ENCODE results near the gene DCDC2B. TPM values are rescaled to one million over a fixed set of nuclear protein-coding genes. Genes with fewer than 3 reads are reported as not detected.
A peak's percentile ranks its signal among the peaks of the same experiment; 100 is the strongest.

The DCDC2B gene
- total RNA-seq, 4 donors from 2014 or later, result not detected

DNA sequence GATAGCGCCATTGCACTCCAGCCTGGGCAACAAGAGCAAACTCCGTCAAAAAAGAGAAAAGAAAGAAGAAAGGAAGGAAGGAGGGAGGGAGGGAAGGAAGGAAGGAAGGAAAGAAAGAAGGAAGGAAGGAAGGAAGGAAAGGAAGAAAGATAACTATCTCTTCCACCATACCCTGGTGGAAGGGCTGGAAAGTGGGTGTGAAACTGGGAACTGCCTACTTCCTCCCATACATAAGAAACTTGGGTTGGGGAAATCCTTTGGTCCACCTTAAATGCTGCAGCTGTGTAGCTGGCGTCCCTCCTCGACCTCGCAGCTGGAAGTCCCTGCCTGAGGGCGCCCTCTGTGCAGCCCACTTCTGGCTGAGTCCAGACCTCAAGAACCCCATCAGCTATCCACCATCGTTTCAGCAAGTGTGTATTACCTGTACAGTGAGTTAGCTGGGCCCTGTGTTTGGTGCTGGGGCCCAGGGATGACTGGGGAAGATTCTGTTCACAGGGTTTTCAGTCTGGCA lies 33.5 kb downstream of the DCDC2B start:
- TF ChIP-seq EP300 (IDR thresholded peaks at IDR 0.05; ENCODE audit: low read depth), result no peak
- no peak for TF ChIP-seq POLR2AphosphoS5 (IDR thresholded peaks at IDR 0.05)
- no peak for TF ChIP-seq POLR2A (IDR thresholded peaks at IDR 0.05)
- TF ChIP-seq, protein P1, sequence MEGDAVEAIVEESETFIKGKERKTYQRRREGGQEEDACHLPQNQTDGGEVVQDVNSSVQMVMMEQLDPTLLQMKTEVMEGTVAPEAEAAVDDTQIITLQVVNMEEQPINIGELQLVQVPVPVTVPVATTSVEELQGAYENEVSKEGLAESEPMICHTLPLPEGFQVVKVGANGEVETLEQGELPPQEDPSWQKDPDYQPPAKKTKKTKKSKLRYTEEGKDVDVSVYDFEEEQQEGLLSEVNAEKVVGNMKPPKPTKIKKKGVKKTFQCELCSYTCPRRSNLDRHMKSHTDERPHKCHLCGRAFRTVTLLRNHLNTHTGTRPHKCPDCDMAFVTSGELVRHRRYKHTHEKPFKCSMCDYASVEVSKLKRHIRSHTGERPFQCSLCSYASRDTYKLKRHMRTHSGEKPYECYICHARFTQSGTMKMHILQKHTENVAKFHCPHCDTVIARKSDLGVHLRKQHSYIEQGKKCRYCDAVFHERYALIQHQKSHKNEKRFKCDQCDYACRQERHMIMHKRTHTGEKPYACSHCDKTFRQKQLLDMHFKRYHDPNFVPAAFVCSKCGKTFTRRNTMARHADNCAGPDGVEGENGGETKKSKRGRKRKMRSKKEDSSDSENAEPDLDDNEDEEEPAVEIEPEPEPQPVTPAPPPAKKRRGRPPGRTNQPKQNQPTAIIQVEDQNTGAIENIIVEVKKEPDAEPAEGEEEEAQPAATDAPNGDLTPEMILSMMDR (IDR thresholded peaks at IDR 0.05), result no peak
- peak; percentile 48 for DNase-seq
- 30 to 95% methylated on average over 2 to 7 of the region's 7 CpGs for WGBS, 2 donors (ENCODE audit: low coverage in 1 of 2)
- Histone ChIP-seq H3K36me3 (no peaks in the 10 kb centered on the region), H3K4me1 (peaks cover 4 to 38% (median 18%) of the 10 kb centered on the region in 4 donors), H3K27me3 (no peaks in the 10 kb centered on the region), H3K27ac (peak overlapping the region in 3 of 4 donors; percentile 29 to 89 (median 82)), H3K4me3 (no peak overlapping the region), H3K9me3 (no peaks in the 10 kb centered on the region)
- in situ Hi-C loops (cut with MboI; ENCODE audit: low pct_ligation_motif_present in 1 of 4, low pct_unique_long_range_greater_than_20kb in 1 of 4, low sequenced_read_pairs in 3 of 4), result no loop called here
- intact Hi-C loops (cut with DNase I; ENCODE audit: low total_unique reads), result loop anchor here (5.0 kb wide), 1 partner anchor 50 kb away; the partner anchor contains the start of gene HDAC1

DNA sequence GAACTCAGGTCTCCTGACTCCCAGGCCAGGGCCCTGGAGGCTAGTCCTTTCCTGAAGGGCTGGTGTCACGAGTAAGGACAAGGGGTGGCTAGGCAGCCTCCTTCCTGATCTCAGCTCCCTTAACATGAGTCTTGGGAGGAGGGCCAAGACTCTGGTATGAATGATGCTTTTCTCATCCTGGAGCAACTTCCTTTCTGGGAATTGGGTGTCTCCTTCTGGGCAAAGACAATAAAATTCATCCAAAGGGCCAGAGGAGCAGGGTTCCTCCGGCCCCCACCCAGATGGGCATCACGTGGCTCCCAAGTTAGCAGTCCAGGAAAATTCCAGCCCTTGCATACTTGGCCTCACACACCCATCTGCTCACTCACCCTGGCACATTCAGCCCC lies 38.0 kb downstream of the DCDC2B start, which contains the start of gene FAM167B:
Gene FAM167B, plus strand, starts transcription at position 335 of the 386 bp plus-strand sequence. CDS start 200 bp downstream, outside the sequence.
- H3K9me3 ChIP-seq, result no peaks in the 10 kb centered on the region
- DNase-seq, result peak; percentile 12
- H3K27ac ChIP-seq, result peak within 1 kb of the TSS; percentile 45 to 66 (median 60)
- WGBS, 2 donors (ENCODE audit: low coverage in 1 of 2), result 53% methylated on average over 3 of the region's 3 CpGs; no CpG with 5 or more reads in 1 of the 2 donors
- no peaks in the 10 kb centered on the region for H3K27me3 ChIP-seq
- in situ Hi-C loops (cut with MboI; ENCODE audit: low pct_ligation_motif_present in 1 of 4, low pct_unique_long_range_greater_than_20kb in 1 of 4, low sequenced_read_pairs in 3 of 4), result no loop called here
- intact Hi-C loops (cut with DNase I; ENCODE audit: low total_unique reads), result no loop called here
- TF ChIP-seq, protein P1 (IDR thresholded peaks at IDR 0.05), result no peak
- TF ChIP-seq POLR2AphosphoS5 (IDR thresholded peaks at IDR 0.05), result peak; percentile 32 to 56 (median 44)
- no peaks in the 10 kb centered on the region for H3K36me3 ChIP-seq
- H3K4me3 ChIP-seq, result no peak within 1 kb of the TSS
- H3K4me1 ChIP-seq, result peaks cover 4 to 31% (median 12%) of the 10 kb centered on the region in 4 donors

DNA sequence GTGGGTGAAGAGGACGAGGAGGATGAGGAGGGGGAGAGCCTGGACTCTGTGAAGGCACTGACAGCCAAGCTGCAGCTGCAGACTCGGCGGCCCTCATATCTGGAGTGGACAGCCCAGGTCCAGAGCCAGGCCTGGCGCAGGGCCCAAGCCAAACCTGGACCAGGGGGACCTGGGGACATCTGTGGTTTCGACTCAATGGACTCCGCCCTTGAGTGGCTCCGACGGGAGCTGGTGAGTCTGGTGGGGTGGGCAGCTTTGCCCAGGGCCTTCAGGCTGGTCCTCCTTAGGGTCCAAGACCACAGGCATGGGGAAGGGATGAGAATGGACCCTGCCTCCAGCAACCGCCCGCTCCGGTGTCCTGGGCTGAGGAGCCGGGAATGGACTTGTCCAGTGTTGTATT lies 38.6 kb downstream of the DCDC2B start:
- TF ChIP-seq POLR2A (IDR thresholded peaks at IDR 0.05), result no peak
- TF ChIP-seq POLR2AphosphoS5 (IDR thresholded peaks at IDR 0.05), result no peak
- TF ChIP-seq EP300 (IDR thresholded peaks at IDR 0.05; ENCODE audit: low read depth), result no peak
- TF ChIP-seq, protein P1 (IDR thresholded peaks at IDR 0.05), result no peak
- intact Hi-C loops (cut with DNase I; ENCODE audit: low total_unique reads), result no loop called here
- DNase-seq, result no peak

DNA sequence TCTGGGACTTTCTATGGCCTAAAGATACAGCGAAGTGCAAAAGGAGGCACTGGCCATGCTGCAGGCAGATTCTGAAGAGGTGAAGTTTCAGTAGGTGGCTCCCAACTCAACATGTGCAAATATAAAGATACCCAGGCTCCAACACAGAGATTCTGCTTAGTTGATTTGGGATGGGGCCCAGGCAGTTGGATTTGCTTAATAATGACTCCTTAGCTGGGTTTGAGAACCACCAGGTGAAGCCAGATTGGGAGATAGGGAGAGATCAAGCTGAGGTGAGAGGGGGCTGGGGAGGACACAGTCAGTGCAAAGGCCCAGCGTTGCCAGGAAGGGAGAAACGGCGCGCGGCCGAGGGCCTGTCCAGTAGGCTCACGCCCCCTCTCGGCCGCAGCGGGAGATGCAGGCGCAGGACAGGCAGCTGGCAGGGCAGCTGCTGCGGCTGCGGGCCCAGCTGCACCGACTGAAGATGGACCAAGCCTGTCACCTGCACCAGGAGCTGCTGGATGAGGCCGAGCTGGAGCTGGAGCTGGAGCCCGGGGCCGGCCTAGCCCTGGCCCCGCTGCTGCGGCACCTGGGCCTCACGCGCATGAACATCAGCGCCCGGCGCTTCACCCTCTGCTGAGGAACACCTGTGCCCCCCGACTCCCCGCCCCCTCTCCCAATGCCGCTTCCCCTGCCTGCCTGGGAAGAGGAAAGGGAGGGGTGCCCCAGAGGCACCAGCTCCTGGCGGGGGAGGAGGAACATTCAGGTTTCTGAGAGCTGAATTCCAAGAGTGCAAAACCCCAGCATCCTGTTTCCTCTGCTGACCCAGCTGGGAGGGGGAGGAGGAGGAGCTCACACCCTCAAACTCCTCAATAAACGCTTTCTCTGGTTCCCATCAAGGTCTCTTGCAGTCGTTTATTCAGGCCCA lies 39.3 kb downstream of the DCDC2B start:
- H3K9me3 ChIP-seq, result no peaks in the 10 kb centered on the region
- intact Hi-C loops (cut with DNase I; ENCODE audit: low total_unique reads) (no loop called here), in situ Hi-C loops (cut with MboI; ENCODE audit: low pct_ligation_motif_present in 1 of 4, low pct_unique_long_range_greater_than_20kb in 1 of 4, low sequenced_read_pairs in 3 of 4) (no loop called here)
- H3K27ac ChIP-seq, result peak overlapping the region; percentile 45 to 66 (median 60)
- peak; percentile 92 for DNase-seq
- H3K36me3 ChIP-seq, result no peaks in the 10 kb centered on the region
- peaks cover 0 to 25% (median 11%) of the 10 kb centered on the region in 4 donors for H3K4me1 ChIP-seq
- WGBS, 2 donors (ENCODE audit: low coverage in 1 of 2), result 8% methylated on average over 25 of the region's 31 CpGs; no CpG with 5 or more reads in 1 of the 2 donors
- TF ChIP-seq POLR2A (IDR thresholded peaks at IDR 0.05) (no peak), EP300 (IDR thresholded peaks at IDR 0.05; ENCODE audit: low read depth) (no peak), POLR2AphosphoS5 (IDR thresholded peaks at IDR 0.05) (peak; percentile 8 to 60 (median 52))
- TF ChIP-seq, protein P1 (IDR thresholded peaks at IDR 0.05), result peak; percentile 77 to 90 (median 85)
- H3K4me3 ChIP-seq, result no peak overlapping the region
- no peaks in the 10 kb centered on the region for H3K27me3 ChIP-seq

More for the DNA sequence above, 38.6 kb downstream of the DCDC2B start:
- Histone ChIP-seq H3K27ac (peak overlapping the region; percentile 45 to 66 (median 60)), H3K4me3 (no peak overlapping the region), H3K36me3 (no peaks in the 10 kb centered on the region), H3K4me1 (peaks cover 4 to 25% (median 11%) of the 10 kb centered on the region in 4 donors), H3K9me3 (no peaks in the 10 kb centered on the region), H3K27me3 (no peaks in the 10 kb centered on the region)
- in situ Hi-C loops (cut with MboI; ENCODE audit: low pct_ligation_motif_present in 1 of 4, low pct_unique_long_range_greater_than_20kb in 1 of 4, low sequenced_read_pairs in 3 of 4), result no loop called here
- WGBS, 2 donors (ENCODE audit: low coverage in 1 of 2), result 82% methylated on average over 10 of the region's 12 CpGs; no CpG with 5 or more reads in 1 of the 2 donors
